Coronary artery (tissue), 2 donors: ENCODE results near the gene ELSPBP1.

Experiments
- DNase-seq: peaks from one replicate; pipeline ENCODE4 v3.0.0-alpha.2; 2017; ENCODE audit warnings: low spot score
- H3K27ac ChIP-seq, 2 donors: fragments of 200-600 bp; sonication (generic); one replicate each; pipeline ENCODE4 v1.5.1; 2016 to 2019
- H3K4me3 ChIP-seq: fragments of 200-600 bp; sonication (generic); 2 replicates; pipeline ENCODE4 v1.5.1; 2016; ENCODE audit warnings: mild to moderate bottlenecking, moderate library complexity
- CTCF ChIP-seq: fragments of 200-600 bp; sonication (generic); IDR thresholded peaks from one replicate; pipeline ENCODE4 v1.5.1; 2019; ENCODE audit warnings: antibody characterized with exemption

Gene ELSPBP1

GRCh38 chr19:48023518-48023917 lies 29.1 kb downstream of the ELSPBP1 start:
- H3K27ac ChIP-seq = no peak overlapping the region
- no peak overlapping the region for H3K4me3 ChIP-seq
- TF ChIP-seq CTCF = no peak
- DNase-seq = no peak

- DNase-seq = no peak
- no peak for TF ChIP-seq CTCF
- Histone ChIP-seq H3K27ac (no peak overlapping the region), H3K4me3 (no peak overlapping the region)
These were observed 31.0 kb downstream of the ELSPBP1 start for GRCh38 chr19:48025480-48025879.

GRCh38 chr19:48029431-48029830 lies 35.0 kb downstream of the ELSPBP1 start:
- DNase-seq = no peak
- Histone ChIP-seq H3K4me3 (no peak overlapping the region), H3K27ac (no peak overlapping the region)
- no peak for TF ChIP-seq CTCF

- Histone ChIP-seq H3K4me3 (no peak overlapping the region), H3K27ac (no peak overlapping the region)
- no peak for TF ChIP-seq CTCF
- no peak for DNase-seq
These were observed 35.6 kb downstream of the ELSPBP1 start for GRCh38 chr19:48030073-48030472.

- Histone ChIP-seq H3K4me3 (no peak overlapping the region), H3K27ac (no peak overlapping the region)
- no peak for DNase-seq
- no peak for TF ChIP-seq CTCF
These were observed 39.2 kb downstream of the ELSPBP1 start for GRCh38 chr19:48033604-48034003.

GRCh38 chr19:48036765-48037164 lies 42.3 kb downstream of the ELSPBP1 start:
- no peak for TF ChIP-seq CTCF
- H3K4me3 ChIP-seq = no peak overlapping the region
- no peak for DNase-seq

GRCh38 chr19:48041877-48042580 lies 47.6 kb downstream of the ELSPBP1 start:
- H3K27ac ChIP-seq = no peak overlapping the region
- TF ChIP-seq CTCF = no peak
- no peak overlapping the region for H3K4me3 ChIP-seq
- no peak for DNase-seq

More at GRCh38 chr19:48036765-48037164, 42.3 kb downstream of the ELSPBP1 start:
- H3K27ac ChIP-seq = no peak overlapping the region
